NCI-H510A (cell line): ENCODE measurements around the gene ARF1.

ENCODE experiments used
- DNase-seq: peaks from one replicate; lab custom pipeline; 2025; lab: John Stamatoyannopoulos, UW

Gene ARF1

DNA sequence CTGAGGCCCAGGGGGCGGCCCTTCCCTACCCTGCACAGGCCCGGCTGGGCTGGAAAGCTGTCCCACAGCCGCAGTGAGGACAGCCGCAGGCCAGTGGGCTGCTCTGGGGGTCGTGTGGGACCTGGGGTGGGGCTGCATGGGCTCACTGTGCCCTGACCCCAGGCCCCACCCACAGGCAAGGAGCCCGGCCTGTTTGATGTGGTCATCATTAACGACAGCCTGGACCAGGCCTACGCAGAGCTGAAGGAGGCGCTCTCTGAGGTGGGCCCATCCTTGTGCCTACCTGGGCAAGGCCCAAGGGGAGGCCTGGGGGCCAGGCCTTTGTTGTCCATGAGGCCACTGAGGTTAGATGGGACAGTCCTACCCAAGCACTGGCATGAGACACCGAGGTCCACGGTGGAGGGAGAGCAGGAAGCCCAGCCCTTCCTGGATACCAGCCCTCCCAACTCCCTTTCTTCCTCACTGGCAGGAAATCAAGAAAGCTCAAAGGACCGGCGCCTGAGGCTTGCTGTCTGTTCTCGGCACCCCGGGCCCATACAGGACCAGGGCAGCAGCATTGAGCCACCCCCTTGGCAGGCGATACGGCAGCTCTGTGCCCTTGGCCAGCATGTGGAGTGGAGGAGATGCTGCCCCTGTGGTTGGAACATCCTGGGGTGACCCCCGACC lies 65.8 kb downstream of the ARF1 start:
- DNase-seq: no peak
